Anterior cingulate cortex (tissue), 58 donors: ENCODE measurements around the gene OVAAL.
A peak's percentile ranks its signal among the peaks of the same experiment; 100 is the strongest.
"Not testable (repeated sequence)": the region's sequence is repeated elsewhere in the genome, so short reads cannot be mapped to it uniquely, and the experiment has no call there.

Source experiments
- DNase-seq, 58 donors: peaks; one replicate each; lab custom pipeline; 2025; lab: John Stamatoyannopoulos, UW

Gene OVAAL

GRCh38 chr1:180539136-180539535, 19.6 kb upstream of the OVAAL start:
- DNase-seq = no peak

DNA sequence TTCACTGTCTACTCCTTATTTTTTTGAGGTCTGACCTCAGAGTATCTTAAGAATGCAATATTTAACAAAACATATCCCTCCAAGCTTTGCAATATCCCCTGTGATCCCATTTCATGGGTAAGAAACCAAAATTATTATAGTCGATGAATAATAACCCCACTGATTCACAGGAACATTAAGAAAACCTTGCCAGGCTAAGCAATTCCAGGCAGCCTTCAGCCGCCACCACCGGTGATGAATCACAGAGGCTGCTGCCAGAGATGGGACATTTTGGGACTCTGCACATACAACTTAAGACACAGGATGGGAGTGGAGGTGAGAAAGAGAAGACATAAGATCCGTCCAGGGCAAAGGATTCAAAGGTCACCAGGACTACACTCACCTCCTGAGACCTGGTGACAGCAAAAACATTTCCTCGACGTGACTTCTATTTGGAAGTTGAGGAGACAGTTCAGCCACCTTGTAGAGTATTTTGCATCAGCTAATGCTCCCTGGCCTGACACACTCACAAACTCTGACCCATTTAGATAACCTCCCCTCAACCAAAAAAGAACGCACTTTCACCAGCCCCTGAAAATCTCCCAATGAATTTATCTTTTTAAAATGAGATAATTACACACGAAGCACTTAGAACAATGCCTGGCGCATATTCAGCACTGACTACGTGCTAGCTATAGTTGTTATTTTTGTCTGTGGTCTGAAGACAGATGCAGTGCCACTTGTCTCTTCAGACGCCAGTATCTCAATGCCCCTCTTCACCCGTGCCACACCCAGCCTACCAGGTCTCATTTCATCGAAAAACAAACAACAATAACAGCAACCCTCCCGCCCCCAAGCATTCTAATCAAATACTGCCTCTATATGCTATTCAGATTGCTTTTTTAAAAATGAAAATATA, 17.8 kb upstream of the OVAAL start:
- DNase-seq = peak in 1 of 58 donors; percentile 6

- no peak for DNase-seq
Observed at GRCh38 chr1:180542113-180542837, 16.5 kb upstream of the OVAAL start.

GRCh38 chr1:180542838-180543145, 16.0 kb upstream of the OVAAL start:
- DNase-seq = peak in 5 of 58 donors; percentile 2 to 6 (median 6)

DNA sequence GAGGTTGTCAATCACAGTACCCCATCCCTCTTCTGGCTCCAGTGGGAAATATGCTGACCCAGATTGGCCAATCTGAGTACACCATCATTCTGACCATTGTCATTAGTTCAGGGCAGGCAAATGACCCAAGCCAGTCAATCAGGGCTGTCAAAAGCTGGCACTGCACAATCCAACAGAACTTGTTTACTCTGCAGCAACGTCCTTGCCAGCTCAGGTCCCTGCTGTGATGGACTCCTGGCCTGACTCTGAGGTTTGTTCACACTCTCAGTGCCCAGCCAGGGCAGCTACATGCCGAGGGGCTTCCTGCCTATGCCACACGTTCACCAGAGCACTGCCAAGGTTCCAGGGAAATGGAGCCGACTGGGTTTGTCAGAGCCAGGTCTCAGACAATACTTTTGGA, 14.7 kb upstream of the OVAAL start:
- no peak for DNase-seq

DNA sequence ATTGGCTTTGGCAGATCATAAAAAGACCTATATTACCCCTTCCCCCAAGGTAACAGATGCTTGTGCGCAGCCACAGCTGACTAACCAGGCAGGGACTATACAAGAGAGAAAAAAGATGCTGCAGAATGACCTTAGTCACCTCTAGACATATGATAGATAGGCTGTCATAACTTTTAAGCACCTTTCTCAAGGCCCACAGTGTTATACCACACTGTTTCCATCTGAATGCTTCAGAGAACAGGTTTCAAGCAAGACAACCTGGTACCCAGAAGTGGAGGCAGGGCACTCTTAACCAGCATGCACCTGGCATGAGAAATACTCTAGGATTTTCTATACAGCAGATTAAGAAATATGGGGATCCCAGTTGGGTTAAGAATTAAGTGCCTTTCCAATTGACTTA, 12.8 kb upstream of the OVAAL start:
- DNase-seq = no peak

DNA sequence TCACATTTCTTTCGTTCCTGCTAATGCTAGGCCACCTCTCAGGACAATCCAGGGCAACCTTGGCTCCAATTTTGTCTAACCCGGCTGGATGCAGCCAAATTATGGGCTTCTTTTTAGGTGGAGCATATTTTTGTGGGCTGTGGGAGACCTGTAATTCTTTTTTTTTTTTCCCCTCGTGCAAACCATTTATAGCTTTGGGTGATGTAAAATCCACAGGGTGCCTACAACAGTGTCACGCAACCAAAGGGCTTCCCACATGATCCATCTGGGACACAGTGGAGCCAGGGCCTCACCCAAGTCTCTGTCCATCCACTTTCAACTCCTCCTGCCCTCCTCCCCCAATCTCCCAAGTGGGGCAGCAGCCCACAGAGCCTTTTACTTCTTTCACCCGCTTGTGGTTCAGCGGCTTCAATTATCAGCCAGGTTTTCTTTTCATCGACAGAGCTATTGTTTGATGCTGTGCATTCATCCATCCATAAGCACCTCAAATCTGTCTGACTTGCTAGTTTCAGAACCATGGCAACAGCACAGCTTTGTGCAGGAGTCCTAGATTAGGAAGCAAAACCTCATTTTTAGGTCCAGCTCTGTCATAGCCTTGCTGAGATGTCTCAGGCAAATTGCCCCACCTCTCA, 10.0 kb upstream of the OVAAL start:
- no peak for DNase-seq

DNA sequence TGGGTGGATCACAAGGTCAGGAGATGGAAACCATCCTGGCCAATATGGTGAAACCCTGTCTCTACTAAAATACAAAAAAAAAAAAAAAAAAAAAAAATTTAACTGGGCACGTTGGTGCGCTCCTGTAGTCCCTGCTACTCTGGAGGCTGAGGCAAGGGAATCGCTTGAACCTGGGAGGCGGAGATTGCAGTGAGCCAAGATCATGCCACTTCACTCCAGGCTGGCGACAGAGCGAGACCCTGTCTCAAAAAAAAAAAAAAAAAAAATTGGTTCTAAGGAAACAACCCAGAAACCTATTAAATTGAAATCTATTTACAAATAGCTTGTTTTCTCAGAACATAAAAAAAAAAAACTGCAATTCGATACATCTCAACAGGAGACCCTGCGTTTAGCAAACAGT, 9.0 kb upstream of the OVAAL start:
- not testable (repeated sequence) for DNase-seq

DNA sequence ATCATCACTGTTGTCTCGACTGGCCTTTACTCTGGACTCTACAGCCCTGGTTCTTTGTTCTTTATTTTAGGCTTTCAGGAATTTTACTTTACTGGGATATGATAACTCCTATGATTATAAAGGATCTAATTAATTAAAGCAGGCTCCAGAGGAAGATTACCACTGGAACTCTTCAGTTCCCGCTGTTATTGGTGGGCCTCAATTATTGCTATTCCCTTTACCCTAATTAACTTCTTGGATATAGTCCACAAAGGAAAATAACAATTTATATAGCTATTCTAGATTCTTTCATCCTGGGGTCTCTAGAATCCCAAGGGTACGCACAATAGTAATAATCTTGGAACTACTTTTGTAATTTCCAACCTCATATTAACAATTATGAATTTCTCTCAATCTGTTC, 8.5 kb upstream of the OVAAL start:
- no peak for DNase-seq

DNA sequence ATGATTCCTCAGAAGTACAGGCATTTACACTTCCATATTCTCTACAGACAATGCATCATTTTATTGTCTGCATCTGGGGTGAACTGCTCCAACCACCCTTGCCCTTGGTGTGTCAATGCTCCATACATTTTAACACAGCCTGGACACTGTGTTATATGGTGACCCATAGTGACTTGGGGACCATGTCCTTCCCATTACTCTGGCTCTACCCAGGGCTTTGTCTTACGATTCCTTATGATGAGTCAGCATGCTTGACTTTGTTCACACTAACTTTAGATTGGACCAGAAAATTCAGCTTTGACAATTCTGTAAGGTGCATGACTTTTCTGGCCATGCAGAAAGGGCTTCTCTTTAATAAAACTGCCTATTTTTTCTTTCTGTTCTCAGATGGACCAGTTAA, 6.8 kb upstream of the OVAAL start:
- DNase-seq = no peak

GRCh38 chr1:180553046-180553445, 5.7 kb upstream of the OVAAL start:
- not testable (repeated sequence) for DNase-seq

GRCh38 chr1:180555411-180555810, 3.4 kb upstream of the OVAAL start:
- DNase-seq = no peak

DNA sequence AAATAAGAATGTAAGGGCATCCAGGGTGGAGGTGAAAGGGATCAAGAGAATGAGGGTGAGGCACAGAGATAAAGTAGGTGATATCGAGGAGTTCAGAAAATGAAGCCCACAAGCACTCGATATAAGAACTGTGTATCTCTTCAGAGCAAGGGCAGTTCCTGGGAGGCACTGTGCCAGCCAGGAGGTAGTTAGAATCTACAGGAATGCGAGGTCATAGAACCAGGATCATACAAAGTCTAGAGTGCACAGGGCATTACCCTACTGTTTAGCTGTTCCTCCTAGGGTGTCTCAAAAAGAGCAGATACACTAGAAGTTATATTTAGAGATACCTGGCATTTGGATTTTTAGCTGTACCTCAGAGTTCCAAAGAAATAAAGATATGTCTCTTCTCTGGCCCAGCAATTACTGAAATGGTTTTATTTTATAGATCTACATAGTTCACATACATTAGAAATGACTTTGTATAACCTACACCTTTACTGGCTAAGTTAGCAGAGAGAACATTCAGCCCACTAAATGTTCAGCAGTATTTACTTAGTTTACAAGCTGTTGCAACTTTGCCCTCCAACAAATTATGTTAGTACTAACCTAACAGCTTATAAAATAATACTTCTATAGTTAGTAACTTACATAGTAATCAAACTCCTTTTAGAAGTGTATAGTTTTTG, 1.6 kb downstream of the OVAAL start:
- DNase-seq = no peak

DNA sequence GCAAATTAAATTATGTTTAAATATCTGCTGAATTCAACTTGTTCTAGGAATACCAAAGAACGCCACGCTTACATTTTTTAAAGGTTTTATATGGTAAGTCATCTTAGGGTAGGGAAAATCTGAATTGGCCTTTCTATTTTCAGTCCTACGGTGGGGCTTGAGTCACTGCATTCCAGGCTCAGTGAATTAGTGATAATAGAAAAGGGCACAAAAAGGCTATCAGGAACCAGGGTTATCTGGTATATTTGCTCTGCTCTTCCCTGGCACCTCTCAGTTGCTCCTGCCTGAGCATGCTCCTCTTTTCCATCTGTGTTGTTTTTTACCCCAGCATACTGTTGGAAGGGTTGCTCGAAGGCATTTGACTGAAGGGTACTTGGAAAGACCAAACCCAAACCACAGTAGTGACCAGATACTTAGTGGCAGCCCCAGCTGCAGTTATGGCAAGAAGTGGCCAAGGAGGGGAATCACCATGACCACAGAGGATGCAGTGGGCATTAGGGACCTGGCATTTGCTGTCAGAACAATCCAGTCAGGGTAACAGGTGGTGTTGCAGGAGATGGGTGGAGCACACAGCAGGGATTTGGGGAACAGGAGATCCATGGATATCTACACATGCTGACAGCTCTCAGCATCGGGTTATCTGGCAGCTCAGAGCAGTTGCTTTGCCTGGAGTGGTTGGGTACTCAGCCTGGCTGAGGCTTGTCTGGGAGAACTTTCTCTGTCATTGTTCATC, 2.3 kb downstream of the OVAAL start:
- no peak for DNase-seq

DNA sequence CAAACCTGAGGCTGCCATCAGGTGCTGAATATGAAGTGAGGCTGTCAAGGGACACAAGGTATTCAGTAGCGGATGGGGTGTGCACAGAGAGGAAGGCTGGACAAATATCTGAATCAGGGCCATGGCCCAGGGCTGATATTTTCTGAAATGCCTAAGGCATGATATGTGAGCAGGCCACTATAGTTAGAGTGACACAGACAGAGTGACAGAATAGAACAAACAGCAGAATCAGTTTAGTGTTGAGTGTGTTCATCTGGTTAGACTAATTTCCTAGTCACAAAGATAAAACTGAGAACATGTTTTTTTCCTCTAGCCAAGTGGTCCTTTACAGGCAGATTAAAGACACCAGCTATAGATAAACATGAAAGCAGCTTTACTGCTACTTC, 3.9 kb downstream of the OVAAL start:
- DNase-seq = no peak

DNA sequence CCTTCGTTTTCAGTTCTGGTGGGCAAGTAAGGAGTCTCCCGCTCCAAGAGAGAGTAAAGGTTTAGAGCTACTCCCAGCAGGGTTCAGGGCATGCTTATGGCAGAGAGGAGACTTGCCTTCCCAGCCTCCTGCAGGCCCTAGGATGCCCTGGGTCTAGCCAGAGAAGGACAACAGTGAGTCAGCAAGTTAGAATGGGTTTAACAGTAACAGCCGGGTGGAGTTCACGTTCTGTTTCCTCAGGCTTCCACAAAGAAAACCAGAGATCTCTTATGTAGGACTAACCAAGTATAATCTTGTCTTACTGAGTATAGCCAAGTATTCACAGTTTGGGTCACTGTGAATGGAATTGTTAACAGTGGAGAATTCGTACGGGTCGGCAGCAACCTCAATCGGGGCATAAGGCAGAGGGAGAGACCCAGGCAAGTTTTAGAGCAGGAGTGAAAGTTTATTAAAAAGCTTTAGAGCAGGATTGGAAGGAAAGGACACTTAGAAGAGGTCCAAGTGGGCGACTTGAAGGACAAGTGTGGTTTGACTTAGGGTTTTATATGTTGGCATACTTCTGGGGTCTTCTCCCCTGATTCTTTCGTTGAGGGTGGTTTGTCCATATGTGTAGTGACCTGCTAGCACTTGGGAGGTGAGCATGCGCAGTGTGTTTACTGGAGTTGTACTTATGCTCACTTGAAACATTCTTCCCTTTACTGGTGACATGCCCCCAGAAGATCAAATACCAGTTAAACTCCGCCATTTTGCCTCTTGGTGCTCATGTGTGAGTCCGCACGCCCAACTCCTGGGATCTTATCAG, 4.5 kb downstream of the OVAAL start:
- no peak for DNase-seq

GRCh38 chr1:180565121-180565871, 6.5 kb downstream of the OVAAL start:
- DNase-seq = no peak

- DNase-seq = no peak
Observed at GRCh38 chr1:180566026-180566425, 7.3 kb downstream of the OVAAL start.

- DNase-seq = no peak
Observed at GRCh38 chr1:180566495-180566894, 7.7 kb downstream of the OVAAL start.
